ENCODE results near the gene MBNL1.
A peak's percentile ranks its signal among the peaks of the same experiment; 100 is the strongest.

Gene MBNL1

GRCh38 chr3:152268555-152269055 lies at the start of gene MBNL1:
MBNL1 (plus strand) TSS chr3:152268929; CDS start chr3:152300194, 31,265 bp downstream.
- Mint-ChIP-seq H3K27ac (peak within 1 kb of the TSS; percentile 93), H3K4me1 (ENCODE audit: low read depth) (peaks cover 70% of the 10 kb centered on the region), H3K9me3 (no peaks in the 10 kb centered on the region), H3K27me3 (no peaks in the 10 kb centered on the region), H3K36me3 (ENCODE audit: low read depth) (peaks cover 38% of the 10 kb centered on the region), H3K4me3 (peak within 1 kb of the TSS; percentile 88)

GRCh38 chr3:152219216-152219615 lies 49.5 kb upstream of the MBNL1 start:
- peak overlapping the region; percentile 77 for H3K4me3 Mint-ChIP-seq
- no peaks in the 10 kb centered on the region for H3K9me3 Mint-ChIP-seq
- H3K4me1 Mint-ChIP-seq (ENCODE audit: low read depth): peaks cover 71% of the 10 kb centered on the region
- no peaks in the 10 kb centered on the region for H3K27me3 Mint-ChIP-seq
- peak overlapping the region; percentile 69 for H3K27ac Mint-ChIP-seq
- no peaks in the 10 kb centered on the region for H3K36me3 Mint-ChIP-seq (ENCODE audit: low read depth)

GRCh38 chr3:152219769-152220255 lies 48.9 kb upstream of the MBNL1 start:
- peak overlapping the region; percentile 77 for H3K4me3 Mint-ChIP-seq
- H3K36me3 Mint-ChIP-seq (ENCODE audit: low read depth): no peaks in the 10 kb centered on the region
- peak overlapping the region; percentile 69 for H3K27ac Mint-ChIP-seq
- no peaks in the 10 kb centered on the region for H3K9me3 Mint-ChIP-seq
- no peaks in the 10 kb centered on the region for H3K27me3 Mint-ChIP-seq
- peaks cover 71% of the 10 kb centered on the region for H3K4me1 Mint-ChIP-seq (ENCODE audit: low read depth)

GRCh38 chr3:152222327-152222726 lies 46.4 kb upstream of the MBNL1 start:
- Mint-ChIP-seq H3K27ac (peak overlapping the region; percentile 75), H3K4me1 (ENCODE audit: low read depth) (peaks cover 80% of the 10 kb centered on the region), H3K9me3 (no peaks in the 10 kb centered on the region), H3K27me3 (no peaks in the 10 kb centered on the region), H3K36me3 (ENCODE audit: low read depth) (no peaks in the 10 kb centered on the region), H3K4me3 (peak overlapping the region; percentile 36)

- Mint-ChIP-seq H3K4me1 (ENCODE audit: low read depth) (peaks cover 68% of the 10 kb centered on the region), H3K27me3 (no peaks in the 10 kb centered on the region), H3K36me3 (ENCODE audit: low read depth) (no peaks in the 10 kb centered on the region), H3K4me3 (peak overlapping the region; percentile 1), H3K27ac (peak overlapping the region; percentile 0), H3K9me3 (no peaks in the 10 kb centered on the region)
Observed at GRCh38 chr3:152225201-152225600, 43.5 kb upstream of the MBNL1 start.

- Mint-ChIP-seq H3K4me1 (ENCODE audit: low read depth) (peaks cover 69% of the 10 kb centered on the region), H3K27ac (no peak overlapping the region), H3K36me3 (ENCODE audit: low read depth) (no peaks in the 10 kb centered on the region), H3K4me3 (no peak overlapping the region), H3K9me3 (no peaks in the 10 kb centered on the region), H3K27me3 (no peaks in the 10 kb centered on the region)
Observed at GRCh38 chr3:152226176-152226575, 42.6 kb upstream of the MBNL1 start.

GRCh38 chr3:152227027-152227426 lies 41.7 kb upstream of the MBNL1 start:
- Mint-ChIP-seq H3K4me3 (no peak overlapping the region), H3K27ac (no peak overlapping the region), H3K4me1 (ENCODE audit: low read depth) (peaks cover 67% of the 10 kb centered on the region), H3K27me3 (no peaks in the 10 kb centered on the region), H3K36me3 (ENCODE audit: low read depth) (no peaks in the 10 kb centered on the region), H3K9me3 (no peaks in the 10 kb centered on the region)

- Mint-ChIP-seq H3K27ac (no peak overlapping the region), H3K4me3 (no peak overlapping the region), H3K36me3 (ENCODE audit: low read depth) (no peaks in the 10 kb centered on the region), H3K4me1 (ENCODE audit: low read depth) (peaks cover 69% of the 10 kb centered on the region), H3K9me3 (no peaks in the 10 kb centered on the region), H3K27me3 (no peaks in the 10 kb centered on the region)
Observed at GRCh38 chr3:152229692-152230091, 39.0 kb upstream of the MBNL1 start.

GRCh38 chr3:152230370-152230769 lies 38.4 kb upstream of the MBNL1 start:
- Mint-ChIP-seq H3K9me3 (no peaks in the 10 kb centered on the region), H3K4me1 (ENCODE audit: low read depth) (peaks cover 69% of the 10 kb centered on the region), H3K27me3 (no peaks in the 10 kb centered on the region), H3K36me3 (ENCODE audit: low read depth) (no peaks in the 10 kb centered on the region), H3K27ac (peak overlapping the region; percentile 5), H3K4me3 (peak overlapping the region; percentile 49)

GRCh38 chr3:152232001-152232400 lies 36.7 kb upstream of the MBNL1 start:
- peaks cover 72% of the 10 kb centered on the region for H3K4me1 Mint-ChIP-seq (ENCODE audit: low read depth)
- H3K36me3 Mint-ChIP-seq (ENCODE audit: low read depth): peaks cover 5% of the 10 kb centered on the region

GRCh38 chr3:152232679-152233078 lies 36.0 kb upstream of the MBNL1 start:
- no peaks in the 10 kb centered on the region for H3K27me3 Mint-ChIP-seq
- no peak overlapping the region for H3K4me3 Mint-ChIP-seq
- peaks cover 9% of the 10 kb centered on the region for H3K36me3 Mint-ChIP-seq (ENCODE audit: low read depth)
- peaks cover 3% of the 10 kb centered on the region for H3K9me3 Mint-ChIP-seq
- peaks cover 79% of the 10 kb centered on the region for H3K4me1 Mint-ChIP-seq (ENCODE audit: low read depth)
- peak overlapping the region; percentile 92 for H3K27ac Mint-ChIP-seq

More at GRCh38 chr3:152232001-152232400, 36.7 kb upstream of the MBNL1 start:
- Mint-ChIP-seq H3K27me3 (no peaks in the 10 kb centered on the region), H3K4me3 (no peak overlapping the region), H3K27ac (peak overlapping the region; percentile 81), H3K9me3 (no peaks in the 10 kb centered on the region)

- Mint-ChIP-seq H3K4me1 (ENCODE audit: low read depth) (peaks cover 86% of the 10 kb centered on the region), H3K27me3 (no peaks in the 10 kb centered on the region), H3K4me3 (peak overlapping the region; percentile 6), H3K27ac (peak overlapping the region; percentile 64), H3K36me3 (ENCODE audit: low read depth) (peaks cover 11% of the 10 kb centered on the region), H3K9me3 (peaks cover 5% of the 10 kb centered on the region)
Observed at GRCh38 chr3:152234657-152235375, 33.9 kb upstream of the MBNL1 start.

- Mint-ChIP-seq H3K4me1 (ENCODE audit: low read depth) (peaks cover 87% of the 10 kb centered on the region), H3K27ac (peak overlapping the region; percentile 86), H3K36me3 (ENCODE audit: low read depth) (peaks cover 11% of the 10 kb centered on the region), H3K9me3 (peaks cover 5% of the 10 kb centered on the region), H3K27me3 (no peaks in the 10 kb centered on the region), H3K4me3 (peak overlapping the region; percentile 7)
Observed at GRCh38 chr3:152235709-152236298, 32.9 kb upstream of the MBNL1 start.

GRCh38 chr3:152236716-152237115 lies 32.0 kb upstream of the MBNL1 start:
- peaks cover 11% of the 10 kb centered on the region for H3K36me3 Mint-ChIP-seq (ENCODE audit: low read depth)
- H3K27me3 Mint-ChIP-seq: no peaks in the 10 kb centered on the region
- peak overlapping the region; percentile 93 for H3K27ac Mint-ChIP-seq
- peak overlapping the region; percentile 74 for H3K4me3 Mint-ChIP-seq
- peaks cover 5% of the 10 kb centered on the region for H3K9me3 Mint-ChIP-seq
- H3K4me1 Mint-ChIP-seq (ENCODE audit: low read depth): peaks cover 89% of the 10 kb centered on the region

Data from stimulated activated naive CD8-positive, alpha-beta T cell treated with anti-CD3 and anti-CD28 coated beads, Interleukin-15, Interleukin-2, amounts not matched to agents 100 ng/mL and 50 ng/mL, for 24 hours (primary cell).